ENCODE measurements around the gene REEP2.

The REEP2 gene

GRCh38 chr5:138448481-138449398 is 9.9 kb downstream of the REEP2 start:
- DNase-seq, result no peak

GRCh38 chr5:138449501-138450239 is 10.8 kb downstream of the REEP2 start:
- DNase-seq, result peak; percentile 89 to 91

GRCh38 chr5:138450971-138451370 is 12.1 kb downstream of the REEP2 start:
- DNase-seq, result no peak

- no peak for DNase-seq
Observed at GRCh38 chr5:138452720-138453119, 13.9 kb downstream of the REEP2 start.

GRCh38 chr5:138453590-138453989 is 14.7 kb downstream of the REEP2 start:
- DNase-seq, result no peak

- no peak for DNase-seq
Observed at GRCh38 chr5:138454121-138454520, 15.3 kb downstream of the REEP2 start.

GRCh38 chr5:138455232-138455930 is 16.5 kb downstream of the REEP2 start:
- no peak for DNase-seq

GRCh38 chr5:138457531-138458275 is 18.8 kb downstream of the REEP2 start:
- no peak for DNase-seq

GRCh38 chr5:138458384-138458783 is 19.5 kb downstream of the REEP2 start:
- no peak for DNase-seq

- DNase-seq, result no peak
Observed at GRCh38 chr5:138458856-138459255, 20.0 kb downstream of the REEP2 start.

- peak; percentile 28 to 53 for DNase-seq
Observed at GRCh38 chr5:138459311-138459933, 20.6 kb downstream of the REEP2 start.

GRCh38 chr5:138460032-138460693 is 21.3 kb downstream of the REEP2 start:
- no peak for DNase-seq

GRCh38 chr5:138461343-138462125 is 22.7 kb downstream of the REEP2 start:
- DNase-seq, result peak; percentile 67 to 82

GRCh38 chr5:138463419-138464007 is 24.7 kb downstream of the REEP2 start:
- no peak for DNase-seq

GRCh38 chr5:138464008-138464387 is 25.1 kb downstream of the REEP2 start:
- DNase-seq, result peak; percentile 96 to 97

- DNase-seq, result peak; percentile 99
Observed at GRCh38 chr5:138464388-138465260, 25.8 kb downstream of the REEP2 start.

- peak; percentile 95 to 96 for DNase-seq
Observed at GRCh38 chr5:138465261-138466124, 26.6 kb downstream of the REEP2 start, which contains the start of gene EGR1. EGR1 (plus strand) TSS chr5:138465479; CDS start chr5:138465762, 283 bp downstream.

All from inflammatory macrophage (primary cell).